ENCODE data around the gene GREM1.

The GREM1 gene

GRCh38 chr15:32790352-32790999, 72.7 kb downstream of the GREM1 start:
- no peak for DNase-seq

GRCh38 chr15:32792436-32792835, 74.6 kb downstream of the GREM1 start:
- DNase-seq, result no peak
